NCI-H128 (cell line): ENCODE measurements around the gene FAM162A.

Experiments used
- DNase-seq: peaks from one replicate; lab custom pipeline; 2025; ENCODE audit not compliant: unreplicated experiment; lab: John Stamatoyannopoulos, UW

Gene FAM162A

GRCh38 chr3:122382888-122383666, 905 bp upstream of the FAM162A start, which contains the start of gene MIX23:
MIX23 (minus strand) TSS chr3:122383231; CDS start chr3:122383224, 7 bp downstream.
- DNase-seq: peak; percentile 79

DNA sequence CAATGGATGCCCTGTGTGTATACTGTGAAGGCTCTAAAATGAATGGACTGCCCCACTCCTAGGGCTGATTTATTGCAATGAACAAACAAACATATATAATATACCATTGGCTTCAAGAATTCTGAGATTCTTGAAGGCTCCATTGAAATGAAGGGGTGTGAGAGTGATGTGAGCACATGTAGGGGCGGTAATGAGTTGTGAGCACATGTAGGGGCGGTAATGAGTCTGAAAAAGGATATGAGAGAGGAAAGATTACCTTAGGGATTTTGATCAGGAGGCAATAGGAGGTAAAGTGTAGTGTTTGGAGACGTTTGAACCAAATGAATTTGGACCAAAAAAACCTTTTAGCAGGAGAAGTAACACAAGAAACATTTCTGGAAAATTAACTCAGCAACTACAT, 3.7 kb downstream of the FAM162A start:
- DNase-seq: no peak

DNA sequence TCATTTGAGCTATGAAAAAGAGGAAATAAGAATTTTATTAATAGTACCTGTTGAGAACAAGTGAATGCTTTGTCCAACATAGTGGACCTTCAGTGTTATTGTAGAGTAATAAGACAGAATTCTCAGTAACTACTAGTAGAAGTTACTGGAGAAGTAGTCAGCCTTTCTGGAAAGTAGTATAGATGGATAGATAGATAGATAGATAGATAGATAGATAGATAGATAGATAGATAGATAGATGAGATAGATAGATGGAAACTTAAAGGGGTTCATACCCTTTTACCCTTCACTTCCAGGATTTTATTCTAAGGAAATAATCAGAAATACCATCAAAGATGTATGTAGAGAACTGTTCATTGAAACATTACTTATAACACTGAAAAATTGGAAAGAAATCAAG, 5.2 kb downstream of the FAM162A start:
- DNase-seq: no peak

GRCh38 chr3:122389892-122390291, 5.9 kb downstream of the FAM162A start:
- no peak for DNase-seq

DNA sequence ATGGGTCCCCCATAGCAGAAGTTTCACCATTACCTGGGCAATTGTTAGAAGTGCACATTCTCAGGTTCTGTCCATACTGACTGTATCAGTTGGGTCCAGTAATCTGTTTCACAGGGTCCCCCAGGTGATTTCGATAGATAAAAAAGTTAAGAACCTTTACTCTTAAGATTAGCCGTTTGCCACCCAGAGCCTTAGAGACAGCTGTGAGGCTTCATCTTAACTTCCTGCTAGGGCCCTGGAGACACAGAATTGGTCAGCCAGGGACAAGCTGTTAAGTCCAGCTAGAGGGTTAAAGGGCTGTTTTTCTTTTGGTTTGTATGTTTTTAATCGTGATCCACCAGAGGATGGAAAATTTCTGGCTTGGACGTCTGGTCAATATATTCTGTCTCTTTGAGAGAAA, 6.7 kb downstream of the FAM162A start:
- no peak for DNase-seq

DNA sequence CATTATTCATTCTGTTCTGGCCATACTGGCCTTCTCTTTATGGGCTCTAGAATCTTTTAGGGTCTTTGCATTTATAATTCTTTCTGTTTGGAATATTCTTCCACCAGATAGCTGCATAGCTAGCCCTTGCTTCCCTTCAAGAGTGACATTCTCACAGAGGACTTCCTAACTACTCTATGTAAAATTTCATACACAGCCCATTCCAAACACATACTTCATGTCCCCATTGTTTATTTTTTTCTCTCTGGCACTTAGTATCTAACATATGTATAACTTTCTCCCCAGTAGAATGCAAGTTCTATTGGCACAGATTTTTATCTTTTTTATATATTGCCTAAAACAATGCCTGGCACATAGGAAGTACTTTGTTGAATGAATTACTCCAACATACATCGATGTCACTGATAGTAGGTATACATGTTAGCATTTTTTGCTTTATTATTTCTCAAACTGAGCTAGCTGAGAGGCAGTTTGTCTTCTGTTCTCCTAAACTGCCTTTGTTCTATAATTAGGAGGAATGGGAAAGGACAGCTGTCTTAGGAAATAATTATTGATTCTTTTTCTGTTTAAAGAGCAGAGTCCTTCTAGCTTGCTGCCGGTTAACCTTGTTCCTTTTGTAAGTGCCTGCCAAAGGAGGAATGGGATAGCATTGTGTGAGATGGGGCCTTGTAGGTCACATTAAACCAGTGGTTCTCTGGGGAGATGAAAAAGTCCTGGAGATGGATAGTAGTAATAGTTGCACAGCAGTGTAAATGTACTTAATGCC, 7.9 kb downstream of the FAM162A start:
- no peak for DNase-seq

GRCh38 chr3:122392868-122393844, 9.2 kb downstream of the FAM162A start:
- DNase-seq: no peak

DNA sequence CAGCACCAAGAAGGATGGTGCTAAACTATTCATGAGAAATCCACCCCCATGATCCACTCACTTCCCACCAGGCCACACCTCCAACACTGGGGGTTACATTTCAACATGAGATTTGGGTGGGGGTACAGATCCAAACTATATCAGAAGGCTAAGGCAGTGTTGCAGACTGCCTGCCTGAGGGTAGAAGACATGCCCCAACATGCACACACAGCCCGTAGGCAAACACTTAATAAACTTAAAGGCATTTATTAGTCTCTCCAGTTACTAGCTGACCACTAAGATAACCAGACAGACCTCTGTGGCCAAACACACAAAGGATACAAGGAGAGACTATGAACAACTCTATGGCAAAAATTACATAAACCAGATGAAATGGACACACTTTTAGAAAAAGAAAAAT, 10.2 kb downstream of the FAM162A start:
- no peak for DNase-seq

DNA sequence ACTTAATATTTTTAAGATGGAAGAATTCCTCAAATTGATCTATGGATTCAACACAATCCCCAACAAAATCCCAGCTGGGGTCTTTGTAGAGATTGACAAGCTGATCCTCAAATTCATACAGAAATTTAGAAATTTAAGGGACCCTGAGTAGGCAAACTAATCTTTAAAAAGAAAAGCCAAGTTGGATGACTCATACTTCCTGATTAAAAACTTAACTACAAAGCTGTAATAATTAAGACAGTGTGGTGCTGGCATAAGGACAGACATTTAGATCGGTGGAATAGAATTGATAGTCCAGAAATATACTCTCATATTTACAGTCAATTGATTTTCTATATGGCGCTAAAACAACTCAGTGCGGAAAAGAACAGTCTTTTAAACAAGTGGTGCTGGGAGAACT, 11.6 kb downstream of the FAM162A start:
- no peak for DNase-seq

GRCh38 chr3:122396511-122396910, 12.5 kb downstream of the FAM162A start:
- no peak for DNase-seq

- DNase-seq: no peak
These were observed 13.2 kb downstream of the FAM162A start for GRCh38 chr3:122397201-122397600.

GRCh38 chr3:122398920-122399319, 14.9 kb downstream of the FAM162A start:
- DNase-seq: no peak

- DNase-seq: no peak
These were observed 19.5 kb downstream of the FAM162A start for GRCh38 chr3:122403489-122403888.

GRCh38 chr3:122405015-122405414, 21.0 kb downstream of the FAM162A start:
- no peak for DNase-seq

GRCh38 chr3:122406198-122406597, 22.2 kb downstream of the FAM162A start:
- no peak for DNase-seq

DNA sequence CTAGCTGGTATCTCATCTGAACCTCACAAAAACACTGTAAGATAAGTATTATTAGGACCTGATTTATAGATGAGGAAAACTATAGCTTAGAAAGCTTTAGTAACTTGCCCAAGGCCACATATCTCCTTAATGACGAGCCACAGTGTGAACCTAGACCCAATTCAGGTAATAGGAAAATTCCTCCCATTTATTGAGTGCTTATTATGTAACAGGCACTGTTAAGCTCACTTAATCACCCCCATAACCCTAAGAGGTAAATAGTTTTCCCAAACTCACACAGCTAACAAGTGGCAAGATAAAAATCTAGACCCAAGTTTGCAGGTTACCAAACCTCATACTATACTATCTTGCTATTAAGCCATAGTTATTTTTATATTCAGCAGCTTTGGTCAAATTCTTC, 24.0 kb downstream of the FAM162A start:
- no peak for DNase-seq

- no peak for DNase-seq
These were observed 25.5 kb downstream of the FAM162A start for GRCh38 chr3:122409446-122409845.

DNA sequence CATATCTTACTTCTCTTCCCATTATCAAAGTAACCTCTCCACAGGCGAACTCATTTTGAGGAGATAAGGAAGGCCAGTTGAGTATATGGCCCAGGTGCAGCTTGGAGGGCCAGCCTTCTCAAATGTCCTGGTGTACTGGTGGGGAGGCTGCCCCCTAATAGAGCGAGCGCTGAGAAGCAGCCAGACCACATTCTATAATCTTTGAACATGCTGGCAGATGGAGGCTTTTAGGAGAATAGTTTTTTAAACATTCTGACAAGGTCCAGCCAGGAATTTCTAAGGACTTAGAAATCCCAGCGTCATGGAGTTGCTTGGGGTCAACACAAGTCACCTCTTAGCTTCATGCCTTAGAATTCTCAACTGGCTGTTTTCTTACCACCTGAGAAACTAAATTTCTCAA, 26.1 kb downstream of the FAM162A start:
- no peak for DNase-seq

DNA sequence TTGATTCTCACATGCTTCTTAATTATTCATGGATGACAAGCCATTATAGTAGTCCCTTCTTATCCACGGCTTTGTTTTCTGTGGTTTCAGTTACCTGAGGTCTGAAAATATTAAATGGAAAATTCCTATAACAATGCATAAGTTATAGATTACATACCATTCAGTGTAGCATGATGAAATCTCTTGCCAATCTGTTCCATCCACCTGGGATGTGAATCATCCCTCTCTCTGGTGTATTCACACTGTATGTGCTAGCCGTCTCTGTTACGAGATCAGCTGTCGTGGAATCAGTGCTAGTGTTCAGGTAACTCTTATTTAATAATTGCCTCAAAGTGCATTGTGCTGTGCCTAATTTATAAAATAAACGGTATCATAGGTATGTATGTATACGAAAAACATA, 26.7 kb downstream of the FAM162A start:
- no peak for DNase-seq

DNA sequence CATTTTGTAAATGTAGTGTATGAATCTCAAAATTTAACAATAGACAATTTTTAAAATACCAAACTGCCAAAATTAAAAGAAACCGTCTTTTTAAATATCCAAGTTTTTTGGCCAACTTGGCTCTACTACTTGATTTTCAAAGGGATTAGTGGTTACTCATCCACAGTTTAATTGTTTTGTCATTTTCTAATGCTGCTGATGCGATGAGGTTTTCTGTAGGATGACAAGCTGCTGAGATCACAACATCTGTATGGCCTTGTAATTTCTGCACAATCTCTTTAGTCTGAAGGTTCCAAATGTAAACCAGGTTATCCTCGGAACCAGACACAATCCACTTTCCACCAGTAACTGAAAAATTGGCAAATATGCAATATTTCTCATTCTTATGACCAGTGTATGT, 30.4 kb downstream of the FAM162A start:
- DNase-seq: no peak

DNA sequence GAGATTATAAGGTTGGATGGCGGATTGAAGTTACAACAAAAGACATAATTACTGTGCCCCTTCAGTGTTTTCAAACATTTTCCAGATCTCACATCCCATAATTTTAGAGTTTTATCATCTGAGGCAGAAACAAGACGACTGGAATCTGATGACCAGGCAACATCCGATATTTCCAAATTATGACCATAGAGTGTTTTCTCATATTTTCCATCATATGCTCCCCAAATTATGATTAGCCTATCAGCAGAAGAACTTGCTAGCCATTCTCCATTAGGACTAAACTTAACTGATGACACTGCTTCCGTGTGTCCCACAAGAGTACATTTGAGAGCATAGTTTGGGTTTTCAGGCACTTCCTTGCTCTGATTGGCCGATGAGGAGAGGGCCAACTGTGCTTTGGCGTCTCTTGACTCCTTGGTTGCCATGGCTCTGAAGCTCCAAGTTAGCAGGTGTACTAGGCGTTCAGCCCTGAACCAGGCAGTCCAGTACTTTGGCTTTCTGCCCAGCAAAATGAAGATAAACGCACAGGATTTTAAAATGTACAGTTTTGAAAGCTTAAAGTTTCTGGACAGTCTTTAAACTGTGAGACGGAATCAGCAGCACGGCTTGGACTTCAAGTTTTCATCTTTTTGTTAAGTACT, 31.2 kb downstream of the FAM162A start:
- no peak for DNase-seq
